ENCODE data around the gene FASLG.
"Not testable (repeated sequence)": the region's sequence is repeated elsewhere in the genome, so short reads cannot be mapped to it uniquely, and the experiment has no call there.

The FASLG gene, protein sequence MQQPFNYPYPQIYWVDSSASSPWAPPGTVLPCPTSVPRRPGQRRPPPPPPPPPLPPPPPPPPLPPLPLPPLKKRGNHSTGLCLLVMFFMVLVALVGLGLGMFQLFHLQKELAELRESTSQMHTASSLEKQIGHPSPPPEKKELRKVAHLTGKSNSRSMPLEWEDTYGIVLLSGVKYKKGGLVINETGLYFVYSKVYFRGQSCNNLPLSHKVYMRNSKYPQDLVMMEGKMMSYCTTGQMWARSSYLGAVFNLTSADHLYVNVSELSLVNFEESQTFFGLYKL

DNA sequence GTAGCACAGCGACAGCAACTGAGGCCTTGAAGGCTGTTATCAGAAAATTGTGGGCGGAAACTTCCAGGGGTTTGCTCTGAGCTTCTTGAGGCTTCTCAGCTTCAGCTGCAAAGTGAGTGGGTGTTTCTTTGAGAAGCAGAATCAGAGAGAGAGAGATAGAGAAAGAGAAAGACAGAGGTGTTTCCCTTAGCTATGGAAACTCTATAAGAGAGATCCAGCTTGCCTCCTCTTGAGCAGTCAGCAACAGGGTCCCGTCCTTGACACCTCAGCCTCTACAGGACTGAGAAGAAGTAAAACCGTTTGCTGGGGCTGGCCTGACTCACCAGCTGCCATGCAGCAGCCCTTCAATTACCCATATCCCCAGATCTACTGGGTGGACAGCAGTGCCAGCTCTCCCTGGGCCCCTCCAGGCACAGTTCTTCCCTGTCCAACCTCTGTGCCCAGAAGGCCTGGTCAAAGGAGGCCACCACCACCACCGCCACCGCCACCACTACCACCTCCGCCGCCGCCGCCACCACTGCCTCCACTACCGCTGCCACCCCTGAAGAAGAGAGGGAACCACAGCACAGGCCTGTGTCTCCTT, at the start of gene FASLG:
Gene FASLG (plus strand): TSS at position 233 of the 583 bp plus-strand sequence. CDS start 99 bp downstream, at position 332.
- no peak for DNase-seq (ENCODE audit: low spot score)

DNA sequence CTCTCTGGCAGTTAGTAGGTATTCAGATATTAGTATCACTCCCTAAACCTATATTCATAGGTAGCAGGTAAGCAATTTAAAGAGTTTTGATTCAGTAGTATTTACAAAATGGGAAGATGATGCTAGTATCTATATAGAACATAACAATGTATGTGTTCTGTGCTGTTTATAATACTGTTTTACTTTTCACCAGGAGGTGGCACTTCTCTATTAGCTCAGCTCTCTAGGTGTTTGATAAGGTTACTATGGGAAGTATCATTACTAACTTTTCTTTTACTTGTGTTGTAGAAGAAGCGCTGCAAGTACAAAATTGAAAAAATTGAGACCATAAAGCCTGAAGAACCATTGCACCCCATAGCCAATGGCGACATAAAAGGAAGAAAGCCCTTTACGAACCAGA, 49.4 kb upstream of the FASLG start:
- no peak for DNase-seq (ENCODE audit: low spot score)

DNA sequence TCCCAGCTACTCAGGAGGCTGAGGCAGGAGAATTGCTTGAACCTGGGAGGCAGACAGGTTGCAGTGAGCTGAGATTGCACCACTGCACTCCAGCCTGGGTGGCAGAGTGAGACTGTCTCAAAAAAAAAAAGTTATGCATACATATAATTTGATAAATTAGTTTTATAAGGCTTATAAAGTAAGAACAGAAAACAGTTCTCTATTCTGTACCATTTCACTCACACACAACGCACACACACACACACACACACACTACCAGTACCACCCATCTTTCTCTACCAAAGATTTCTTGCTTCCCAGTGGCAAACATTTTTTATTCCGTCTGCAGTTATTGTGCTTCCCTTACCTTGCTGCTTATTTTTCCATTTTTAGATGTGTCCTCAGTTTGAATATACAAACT, 46.4 kb upstream of the FASLG start:
- DNase-seq (ENCODE audit: low spot score) = no peak

DNA sequence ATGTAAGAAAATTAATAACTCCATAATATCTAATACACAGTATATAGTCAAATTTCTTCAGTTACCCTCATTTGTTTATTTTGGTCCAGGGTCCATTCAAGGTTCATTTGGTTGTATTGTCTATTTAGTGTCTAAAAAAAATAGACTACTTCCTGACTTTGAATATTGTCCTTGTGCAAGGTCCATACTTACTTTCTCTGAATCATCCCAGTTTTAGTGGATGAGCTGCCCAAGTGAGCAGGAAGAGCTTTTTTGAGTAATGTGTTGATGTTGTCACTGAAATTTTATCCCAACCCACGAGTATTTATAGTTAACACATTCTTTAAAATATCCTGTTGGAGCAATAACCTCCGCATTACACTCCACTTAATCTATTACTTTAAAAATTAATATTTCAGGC, 45.6 kb upstream of the FASLG start:
- DNase-seq (ENCODE audit: low spot score) = no peak

DNA sequence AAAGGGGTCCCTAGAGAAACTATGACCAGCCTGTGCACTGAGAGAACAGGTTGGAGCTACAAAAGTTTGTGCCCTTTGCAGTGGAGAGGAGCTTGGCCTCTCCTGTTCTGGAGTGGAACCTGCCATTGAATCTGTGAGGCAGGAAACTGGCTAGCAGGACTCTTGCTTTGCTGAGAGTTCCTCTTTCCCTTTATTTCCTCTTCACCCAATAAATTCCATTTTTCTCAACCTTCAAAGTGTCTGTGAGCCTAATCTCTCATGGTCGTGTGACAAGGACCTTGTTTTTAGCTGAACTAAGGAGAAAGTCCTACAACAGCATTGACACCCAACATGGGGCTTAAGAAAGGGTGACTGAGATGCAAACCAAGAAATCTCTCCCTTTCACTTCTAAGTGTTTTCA, 42.7 kb upstream of the FASLG start:
- DNase-seq (ENCODE audit: low spot score) = no peak

DNA sequence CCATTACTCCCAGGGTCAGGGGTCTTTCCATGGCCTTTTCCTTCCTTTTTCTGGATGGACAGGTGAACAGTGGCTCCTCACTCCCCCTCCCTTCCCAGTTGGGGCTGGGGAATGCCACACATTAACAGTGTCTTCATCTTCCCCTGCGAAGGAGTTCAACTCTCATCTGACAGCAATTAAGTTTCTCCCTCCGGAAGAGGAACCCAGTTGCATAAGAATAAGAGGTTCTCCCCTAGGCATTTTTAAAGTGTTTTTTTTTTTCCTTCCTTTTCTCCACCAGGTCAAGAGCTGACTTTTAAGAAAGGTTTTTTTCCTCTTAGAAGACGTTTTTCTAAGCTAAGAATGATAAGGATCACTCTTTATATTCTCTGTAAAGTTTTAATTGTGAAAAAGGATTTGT, 42.3 kb upstream of the FASLG start:
- DNase-seq (ENCODE audit: low spot score) = no peak

DNA sequence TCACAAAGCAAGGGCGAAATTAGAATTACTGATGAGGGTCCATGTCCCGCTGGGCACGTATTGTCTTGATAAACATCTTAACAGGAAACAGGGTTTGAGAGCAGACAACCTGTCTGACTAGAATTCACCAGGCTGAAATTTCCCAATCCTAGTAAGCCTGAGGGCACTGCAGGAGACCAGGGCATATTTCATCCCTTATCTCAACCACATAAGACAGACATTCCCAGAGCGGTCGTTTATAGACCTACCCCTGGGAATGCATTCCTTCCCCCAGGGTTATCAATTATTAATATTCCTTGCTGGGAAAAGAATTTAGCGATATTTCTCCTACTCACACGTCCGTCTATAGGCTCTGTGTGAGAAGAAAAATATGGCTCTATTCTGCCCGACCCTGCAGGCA, 38.3 kb upstream of the FASLG start:
- not testable (repeated sequence) for DNase-seq (ENCODE audit: low spot score)

DNA sequence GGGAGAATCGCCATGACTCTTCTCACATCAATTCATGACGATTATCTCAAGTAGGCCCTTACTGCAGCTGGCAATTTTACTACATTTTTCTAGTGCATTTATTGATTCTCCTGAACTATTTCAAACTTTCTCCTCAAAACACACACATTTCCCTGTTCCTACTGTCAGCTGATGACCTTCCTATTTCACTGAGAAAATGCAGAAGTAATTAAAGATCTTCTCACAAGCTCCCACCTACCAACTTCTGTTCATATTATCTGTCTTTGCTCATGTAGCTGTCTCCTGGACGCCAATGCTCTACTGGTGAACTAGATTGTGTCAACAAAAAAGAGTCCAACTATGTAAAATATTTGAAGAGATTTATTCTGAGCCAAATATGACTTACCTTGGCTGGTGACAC, 36.4 kb upstream of the FASLG start:
- DNase-seq (ENCODE audit: low spot score) = no peak

DNA sequence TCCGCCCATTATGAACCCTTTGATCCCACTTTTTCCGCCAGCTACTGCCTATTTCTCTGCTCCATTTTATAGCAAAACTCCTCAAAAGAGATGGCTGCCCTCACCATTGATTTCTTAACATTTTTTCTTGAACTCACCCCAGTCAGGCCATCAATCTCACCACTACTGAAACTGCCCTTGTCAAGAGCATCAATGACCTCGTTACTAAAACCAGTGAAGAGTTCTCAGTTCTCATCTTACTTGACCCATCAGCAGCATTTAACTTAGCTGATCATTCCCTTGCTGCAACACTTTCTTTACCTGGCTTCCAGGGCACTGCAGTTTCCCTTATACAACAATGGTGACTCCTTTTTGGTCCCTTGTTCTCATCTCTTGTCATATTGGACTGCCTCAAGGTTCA, 35.2 kb upstream of the FASLG start:
- no peak for DNase-seq (ENCODE audit: low spot score)

DNA sequence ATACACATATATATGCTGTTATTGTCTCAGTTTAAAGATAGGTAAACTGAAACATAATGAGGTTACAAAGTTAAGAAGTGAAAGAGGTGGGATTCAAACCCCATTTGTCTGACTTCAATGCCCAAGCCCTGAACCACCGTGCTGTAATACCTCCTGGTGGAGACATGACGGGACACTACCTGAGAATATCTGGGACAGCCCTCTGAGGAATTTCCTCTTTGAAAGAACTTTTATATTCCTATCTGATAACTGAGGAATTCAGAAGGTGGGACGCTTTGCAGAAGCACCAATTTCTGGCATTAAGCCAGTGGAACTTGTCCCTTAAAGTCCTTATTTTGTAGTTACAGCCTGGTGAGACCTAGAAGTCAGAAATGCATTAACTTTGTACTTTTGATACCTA, 32.1 kb upstream of the FASLG start:
- DNase-seq (ENCODE audit: low spot score) = no peak

DNA sequence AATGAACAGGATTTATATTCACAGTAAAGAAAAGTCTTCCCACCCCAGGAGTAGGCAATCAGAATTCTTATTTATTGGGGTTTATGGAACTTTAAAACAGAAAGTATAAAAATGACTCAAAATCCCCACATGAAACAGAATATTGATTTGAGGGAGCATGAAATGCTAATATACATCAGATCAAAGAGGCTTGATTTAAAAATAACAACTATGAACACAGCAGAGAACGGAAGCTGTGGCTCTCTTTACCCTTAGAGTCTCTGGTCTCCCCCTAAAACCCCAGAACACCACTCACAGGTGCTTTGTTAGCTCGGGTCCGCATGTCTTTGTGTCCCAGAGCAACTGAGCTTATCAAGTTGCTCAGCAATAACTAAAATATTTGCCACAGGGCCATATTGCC, 31.2 kb upstream of the FASLG start:
- DNase-seq (ENCODE audit: low spot score) = no peak

DNA sequence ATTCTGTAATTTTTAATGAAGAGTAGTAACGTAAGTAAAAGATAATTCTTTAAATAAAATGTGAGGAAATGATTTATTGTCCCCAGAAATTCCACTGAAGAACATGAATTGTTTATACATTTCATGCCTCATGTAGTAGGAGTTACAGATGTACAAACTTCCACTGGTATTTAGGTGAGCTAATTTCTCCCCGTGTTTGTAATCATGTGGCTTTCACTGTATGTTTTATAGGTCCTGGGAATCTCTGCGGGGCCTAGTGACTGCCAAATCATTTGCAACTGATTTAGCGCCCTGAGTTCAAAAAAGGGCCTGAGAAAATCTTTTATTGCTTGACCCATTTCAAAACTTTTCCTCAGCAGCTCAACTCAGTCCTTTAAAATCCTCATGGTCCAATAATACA, 30.5 kb upstream of the FASLG start:
- DNase-seq (ENCODE audit: low spot score) = no peak

DNA sequence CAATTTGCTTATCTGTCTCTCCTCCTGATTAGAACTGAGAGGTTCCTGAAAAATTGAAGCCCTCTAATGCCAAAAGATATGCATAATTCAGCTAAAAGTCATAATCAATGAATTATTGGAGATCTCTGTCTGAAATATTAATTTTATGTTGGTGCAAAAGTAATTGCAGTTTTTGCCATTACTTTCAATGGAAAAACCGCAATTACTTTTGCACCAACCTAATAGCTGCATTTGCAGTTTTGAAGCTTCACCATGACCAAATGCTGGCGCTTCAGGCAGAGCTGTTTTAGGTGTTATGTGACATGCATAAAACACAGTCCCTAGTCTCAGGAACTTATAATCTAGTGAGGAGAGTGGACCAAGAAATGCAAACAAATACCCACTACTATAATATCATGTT, 29.7 kb upstream of the FASLG start:
- DNase-seq (ENCODE audit: low spot score) = no peak

DNA sequence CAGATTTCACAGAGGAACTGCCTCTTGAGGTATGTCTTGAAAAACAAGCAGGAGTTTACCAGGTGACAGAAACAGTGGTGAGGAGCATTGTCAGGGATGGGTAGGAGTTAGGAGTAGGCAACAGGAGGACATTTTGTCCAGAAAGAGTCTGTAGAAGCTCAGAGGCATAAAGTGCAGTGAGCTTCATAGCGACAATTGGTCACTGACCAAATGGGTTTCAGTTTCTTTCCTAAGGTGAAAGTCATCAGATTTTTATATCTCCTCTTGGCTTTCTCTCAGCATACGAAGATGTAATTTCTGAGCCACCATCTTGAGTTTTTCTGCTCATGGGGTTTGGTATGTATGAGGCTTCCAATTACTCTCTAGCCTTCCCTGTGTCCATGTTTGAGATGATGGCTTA, 29.3 kb upstream of the FASLG start:
- no peak for DNase-seq (ENCODE audit: low spot score)

DNA sequence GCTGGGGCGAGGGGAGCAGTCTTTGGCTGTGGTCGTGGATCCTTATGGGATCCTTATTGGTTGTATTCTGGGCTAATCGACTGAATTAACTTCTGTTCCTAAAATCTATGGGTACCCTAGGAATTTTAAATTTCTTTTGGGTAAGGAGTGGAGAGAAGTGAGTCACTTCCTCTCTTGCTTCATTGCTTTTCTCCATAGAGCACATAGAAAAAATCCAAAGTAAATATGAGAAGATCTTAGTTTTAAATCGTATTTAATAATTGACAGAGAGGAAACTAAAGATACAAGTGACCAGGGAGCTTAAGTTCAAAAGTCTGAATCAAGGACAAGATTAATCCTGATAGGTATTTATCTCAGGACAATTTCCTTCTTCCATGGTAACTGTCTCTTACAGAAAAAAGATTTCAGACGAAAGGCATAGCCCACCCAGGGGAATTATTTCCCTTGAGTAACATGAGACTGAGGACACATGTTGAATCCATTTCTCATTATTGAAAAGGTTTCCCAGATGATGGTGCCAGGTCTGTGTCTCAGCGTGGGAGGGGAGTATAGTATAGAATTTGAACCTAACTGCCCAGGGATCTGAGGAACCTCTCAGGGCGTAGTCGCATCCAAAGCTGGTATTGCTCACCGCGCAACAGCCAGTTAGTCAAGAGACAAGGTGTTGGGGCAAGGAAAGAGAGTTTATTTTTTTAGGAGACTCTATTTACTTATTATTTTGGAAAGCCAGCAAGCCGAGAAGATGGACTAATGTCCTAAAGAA, 28.7 kb upstream of the FASLG start:
- DNase-seq (ENCODE audit: low spot score) = no peak

DNA sequence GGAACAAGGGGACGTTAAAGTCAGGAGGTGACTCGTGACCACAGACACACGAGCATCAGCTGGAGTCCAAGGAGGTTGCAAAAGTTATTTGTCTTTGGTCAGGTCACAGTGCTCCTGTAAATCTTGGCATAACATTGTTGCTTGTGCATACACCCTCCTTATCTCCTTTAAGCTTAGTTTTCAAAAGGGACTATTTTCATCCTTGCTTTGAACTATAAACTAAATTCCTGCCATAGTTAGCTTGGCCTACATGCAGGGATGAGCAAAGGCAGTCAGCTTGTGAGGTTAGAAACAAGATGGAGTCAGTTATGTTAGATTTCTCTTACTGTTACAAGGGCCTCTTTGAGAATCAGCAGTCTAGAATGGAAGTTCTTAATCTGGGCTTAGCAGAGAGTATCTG, 28.0 kb upstream of the FASLG start:
- no peak for DNase-seq (ENCODE audit: low spot score)

DNA sequence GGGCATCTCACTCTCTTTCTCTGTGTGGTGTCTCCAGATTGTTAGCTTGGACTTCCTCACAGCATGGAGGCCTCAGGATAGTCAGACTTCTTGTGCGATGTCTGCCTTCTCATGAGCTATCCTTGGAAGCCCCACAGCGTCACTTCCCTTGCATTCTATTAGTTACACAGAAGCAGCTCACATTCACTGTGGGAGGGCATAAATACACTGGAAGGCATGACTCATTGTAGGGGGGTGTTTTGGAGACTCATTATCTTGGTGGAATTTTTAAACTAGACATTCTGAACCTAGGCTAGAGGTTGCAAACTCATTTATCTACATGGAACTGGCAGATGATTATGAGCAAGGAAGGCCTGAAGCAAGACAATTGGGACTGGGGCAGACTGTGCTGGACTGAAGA, 21.4 kb upstream of the FASLG start:
- no peak for DNase-seq (ENCODE audit: low spot score)

DNA sequence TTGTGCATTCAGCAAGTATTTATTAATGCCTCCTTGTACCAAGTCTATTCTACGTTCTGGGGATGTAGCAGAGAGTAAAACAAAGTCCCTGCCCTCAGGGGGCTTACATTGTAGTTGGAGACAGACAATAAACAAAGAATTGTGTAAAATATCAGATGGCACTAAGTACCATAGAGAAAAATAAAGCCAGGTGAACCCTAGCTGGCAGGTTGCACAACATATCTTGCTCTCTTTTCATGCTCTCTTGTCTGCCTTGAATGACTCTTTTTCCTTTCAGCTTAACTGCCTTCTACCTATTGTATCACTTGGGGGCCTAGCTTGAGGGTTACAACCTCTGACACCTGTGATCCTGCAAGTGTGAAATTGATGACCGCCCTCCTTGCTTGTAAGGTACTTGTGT, 20.7 kb upstream of the FASLG start:
- DNase-seq (ENCODE audit: low spot score) = no peak

DNA sequence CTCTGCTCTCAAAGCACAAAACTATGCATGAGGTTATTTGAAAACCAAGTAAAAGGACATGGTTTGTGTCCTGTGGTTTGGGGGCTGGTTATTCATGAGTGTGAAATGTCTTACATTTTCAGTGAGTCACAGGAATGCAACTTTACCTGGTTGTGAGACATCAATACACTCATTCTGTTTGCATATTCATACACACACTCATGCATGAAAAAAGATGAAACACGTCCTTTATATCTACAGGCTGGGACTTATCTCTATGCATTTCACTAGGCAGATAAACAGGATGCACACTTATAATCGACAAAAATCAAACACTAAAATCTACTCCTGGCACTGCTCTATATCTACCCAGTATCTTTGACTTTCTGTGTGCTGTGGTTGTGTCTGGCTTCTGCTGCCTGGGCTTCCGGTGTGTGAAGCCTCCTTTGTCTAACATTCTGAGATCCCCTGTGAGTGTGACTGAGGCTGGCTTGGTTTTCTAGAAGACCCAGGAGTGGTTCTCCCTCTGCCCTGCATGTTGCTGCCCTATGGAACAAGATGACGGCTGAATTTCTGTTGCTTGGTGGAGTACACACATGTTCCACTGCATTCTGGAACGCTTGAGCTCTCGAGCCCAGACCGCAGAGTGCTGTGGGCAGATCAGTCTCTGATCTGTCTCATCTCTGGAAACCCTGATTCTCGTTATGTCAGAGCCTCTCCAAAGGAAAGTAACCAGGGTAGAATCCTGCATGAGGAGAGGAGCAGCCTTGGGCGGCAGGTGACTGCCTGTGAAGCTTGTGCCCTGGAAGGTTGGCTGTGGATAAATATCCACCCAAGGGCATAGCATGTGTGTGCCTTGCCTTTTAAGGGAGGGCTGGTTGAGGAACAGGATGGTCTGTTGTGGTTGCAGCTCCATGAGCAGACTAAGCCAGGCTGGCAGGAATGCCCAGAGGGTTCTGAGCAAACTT, 19.7 kb upstream of the FASLG start:
- no peak for DNase-seq (ENCODE audit: low spot score)

DNA sequence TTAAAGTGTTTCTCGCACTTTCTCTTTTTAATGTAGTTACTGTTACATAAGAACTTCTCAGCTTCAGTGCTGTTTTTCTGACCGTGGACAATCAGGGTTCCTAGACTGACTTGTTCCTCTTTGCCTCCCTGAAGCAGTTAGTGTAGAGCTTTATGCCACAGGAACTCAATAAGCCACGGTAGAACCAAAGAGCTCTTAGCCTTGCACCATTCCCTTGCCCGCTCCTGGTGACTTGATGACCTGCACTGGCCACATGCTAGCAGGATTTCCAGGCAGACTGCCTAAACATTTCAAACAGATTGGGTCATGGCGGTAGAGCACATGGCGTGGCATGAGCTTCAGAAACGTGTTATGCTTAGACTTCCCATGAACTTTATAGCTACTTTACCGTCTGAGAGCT, 18.8 kb upstream of the FASLG start:
- no peak for DNase-seq (ENCODE audit: low spot score)

DNA sequence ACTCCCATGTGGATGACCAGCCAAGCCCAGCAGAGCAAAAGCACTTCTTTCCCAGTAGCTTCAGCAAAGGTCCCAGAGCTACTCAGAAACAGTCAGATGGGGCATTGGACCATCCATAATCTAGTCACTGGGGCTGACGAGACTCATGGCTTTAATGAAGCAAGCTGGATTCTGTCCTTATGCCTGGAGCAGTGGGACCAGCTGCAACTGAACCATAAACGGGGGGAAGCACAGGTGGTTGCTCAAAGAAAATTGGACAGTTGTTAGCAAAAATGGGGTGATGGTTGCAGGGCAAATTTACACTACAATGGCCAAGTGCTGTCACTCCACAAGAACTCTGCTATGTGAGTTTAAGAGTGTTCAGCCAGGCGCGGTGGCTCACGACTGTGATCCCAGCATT, 17.4 kb upstream of the FASLG start:
- no peak for DNase-seq (ENCODE audit: low spot score)

DNA sequence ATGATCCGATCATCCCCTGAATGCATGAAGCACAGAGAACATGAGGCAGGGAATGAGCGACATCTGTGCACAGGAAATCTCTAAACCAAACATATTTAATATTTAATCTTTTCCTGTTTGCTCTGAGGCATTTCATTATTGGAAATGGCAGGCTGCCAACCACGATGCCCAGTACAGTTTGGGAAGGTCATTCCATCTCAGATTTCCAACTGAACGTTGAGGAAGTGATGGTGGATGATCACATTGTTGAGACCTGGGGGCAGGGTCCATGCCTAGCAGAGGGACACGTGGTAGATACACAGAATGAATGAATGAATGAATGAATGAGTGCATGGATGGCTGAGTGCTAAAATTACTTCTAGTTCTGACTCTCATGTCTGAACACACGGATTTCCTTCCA, 15.9 kb upstream of the FASLG start:
- DNase-seq (ENCODE audit: low spot score) = no peak

Measured in germinal center (tissue), 1 donor.